H1 (cell line): Measurements from ENCODE around the gene TCAP. TPM values are rescaled to one million over a fixed set of nuclear protein-coding genes. Genes with fewer than 3 reads are reported as not detected.

ENCODE experiments used
- CTCF ChIA-PET: fragments of 300-600 bp; sonication (Branson Sonifier 250); formaldehyde crosslinking; loops from one replicate; lab custom pipeline; 2021; ENCODE audit not compliant: partially characterized antibody; lab: Charles Lee
- POLR2A ChIA-PET: fragments of 300-600 bp; sonication (Branson Sonifier 250); formaldehyde crosslinking; loops from one replicate; lab custom pipeline; 2021; ENCODE audit warnings: inconsistent platforms; ENCODE audit not compliant: partially characterized antibody; lab: Charles Lee
- DNase-seq, 2 experiments: peaks; one replicate each; pipeline versions ENCODE4 v3.0.0 to v3.0.0-alpha.2; 2010 to 2022; ENCODE audit warnings: low spot score in 2 of 2, low read depth in 1 of 2, mixed read lengths in 1 of 2
- FAIRE-seq: peaks from 2 replicates; lab custom pipeline; 2011; peaks lifted over from hg19 to GRCh38; lab: Jason Lieb, UNC
- H2AFZ ChIP-seq: 2 replicates; pipeline ENCODE4 v1.8.1; 2012; ENCODE audit warnings: low read length, inconsistent platforms
- H2AK5ac ChIP-seq: 2 replicates; pipeline ENCODE4 v1.6.1; 2013; ENCODE audit warnings: low read depth, low read length
- H2BK120ac ChIP-seq: replicated peaks from 2 replicates; pipeline ENCODE3; 2013; ENCODE audit warnings: low read depth, low read length, inconsistent platforms
- H2BK12ac ChIP-seq: 2 replicates; pipeline ENCODE4 v1.6.1; 2013; ENCODE audit warnings: low read depth, low read length
- H2BK15ac ChIP-seq: 2 replicates; pipeline ENCODE4 v1.6.1; 2013; ENCODE audit warnings: low read length
- H2BK20ac ChIP-seq: 2 replicates; pipeline ENCODE4 v1.6.1; 2013; ENCODE audit warnings: low read length
- H2BK5ac ChIP-seq: 2 replicates; pipeline ENCODE4 v1.6.1; 2013; ENCODE audit warnings: low read depth, low read length
- H3K14ac ChIP-seq: 2 replicates; pipeline ENCODE4 v1.6.1; 2013; ENCODE audit warnings: inconsistent platforms; ENCODE audit not compliant: insufficient read length
- H3K18ac ChIP-seq: 2 replicates; pipeline ENCODE4 v1.6.1; 2013; ENCODE audit warnings: low read length; ENCODE audit errors: extremely low read depth
- H3K23ac ChIP-seq: 2 replicates; pipeline ENCODE4 v1.6.1; 2013; ENCODE audit warnings: inconsistent platforms; ENCODE audit not compliant: insufficient read length
- H3K23me2 ChIP-seq: 2 replicates; pipeline ENCODE4 v1.6.1; 2013; ENCODE audit warnings: low read depth, low read length
- H3K27ac ChIP-seq: 2 replicates; pipeline ENCODE4 v1.6.1; 2011; ENCODE audit warnings: low read depth, low read length, inconsistent platforms
- H3K27me3 ChIP-seq, 4 experiments: replicated peaks in 1 of 4; 1 replicate in 1 of 4; 2 replicates in 3 of 4; pipeline versions ENCODE4 v1.6.1 to v1.8.1; 2011 to 2013; ENCODE audit warnings: low read length in 3 of 4, mild to moderate bottlenecking in 3 of 4, inconsistent platforms in 2 of 4, mixed read lengths in 2 of 4, moderate library complexity in 1 of 4; ENCODE audit not compliant: control insufficient read depth in 3 of 4, insufficient read depth in 3 of 4; ENCODE audit errors: extremely low read depth in 1 of 4
- H3K36me3 ChIP-seq, 4 experiments: 2 replicates each; pipeline versions ENCODE4 v1.6.1 to v1.8.1; 2011 to 2013; ENCODE audit warnings: mild to moderate bottlenecking in 4 of 4, low read length in 3 of 4, moderate library complexity in 2 of 4, control low read depth in 1 of 4, inconsistent platforms in 1 of 4; ENCODE audit not compliant: insufficient read depth in 4 of 4, control insufficient read depth in 2 of 4
- H3K4ac ChIP-seq: replicated peaks from 2 replicates; pipeline ENCODE3; 2013; ENCODE audit warnings: low read length, low read depth, mixed read lengths, inconsistent platforms; ENCODE audit not compliant: insufficient read length
- H3K4me1 ChIP-seq, 4 experiments: replicated peaks in 1 of 4; 1 replicate in 1 of 4; 2 replicates in 3 of 4; pipeline versions ENCODE4 v1.6.1 to v1.8.1; 2011 to 2013; ENCODE audit warnings: low read length in 3 of 4, inconsistent platforms in 2 of 4, mixed read lengths in 1 of 4; ENCODE audit not compliant: insufficient read depth in 4 of 4, control insufficient read depth in 3 of 4
- H3K4me2 ChIP-seq, 2 experiments: 2 replicates each; pipeline versions ENCODE4 v1.6.1 to v1.8.1; 2011 to 2013; ENCODE audit warnings: low read depth in 2 of 2, low read length in 2 of 2, control low read depth in 1 of 2, inconsistent platforms in 1 of 2, mild to moderate bottlenecking in 1 of 2; ENCODE audit not compliant: insufficient read depth in 1 of 2
- H3K4me3 ChIP-seq, 4 experiments: fragments of 200-600, 300-600 bp in 1 of 4; sonication (generic), shearing (Covaris generic), sonication (Bioruptor Twin) in 1 of 4; 2 replicates each; pipeline versions ENCODE4 v1.5.1 to v1.8.1; 2011 to 2016; ENCODE audit warnings: low read length in 4 of 4, low read depth in 3 of 4, control low read depth in 2 of 4, inconsistent platforms in 2 of 4, mild to moderate bottlenecking in 2 of 4, mixed read lengths in 1 of 4, moderate library complexity in 1 of 4; ENCODE audit not compliant: insufficient read depth in 2 of 4; ENCODE audit errors: extremely low read depth in 1 of 4
- H3K56ac ChIP-seq: replicated peaks from 2 replicates; pipeline ENCODE3; 2013; ENCODE audit warnings: low read depth, mild to moderate bottlenecking, mixed read lengths, low read length, inconsistent platforms; ENCODE audit not compliant: insufficient read length
- H3K79me1 ChIP-seq: 2 replicates; pipeline ENCODE4 v1.6.1; 2013; ENCODE audit warnings: low read depth, low read length, control low read depth
- H3K79me2 ChIP-seq, 2 experiments: 2 replicates each; pipeline versions ENCODE4 v1.6.1 to v1.8.1; 2012 to 2013; ENCODE audit warnings: low read length in 2 of 2, mild to moderate bottlenecking in 2 of 2, inconsistent platforms in 1 of 2; ENCODE audit not compliant: insufficient read depth in 2 of 2, control insufficient read depth in 1 of 2
- H3K9ac ChIP-seq, 4 experiments: replicated peaks in 1 of 4; 1 replicate in 1 of 4; 2 replicates in 3 of 4; pipeline versions ENCODE4 v1.6.1 to v1.8.1; 2011 to 2013; ENCODE audit warnings: low read depth in 3 of 4, low read length in 3 of 4, control low read depth in 2 of 4, mild to moderate bottlenecking in 2 of 4, moderate library complexity in 2 of 4, inconsistent platforms in 1 of 4; ENCODE audit errors: extremely low read depth in 1 of 4
- H3K9me3 ChIP-seq, 2 experiments: 2 replicates each; pipeline versions ENCODE4 v1.6.1 to v1.8.1; 2012 to 2013; ENCODE audit warnings: mild to moderate bottlenecking in 2 of 2, moderate library complexity in 2 of 2, control low read depth in 1 of 2, inconsistent platforms in 1 of 2, low read depth in 1 of 2, low read length in 1 of 2, mixed read lengths in 1 of 2; ENCODE audit not compliant: insufficient read depth in 2 of 2
- H4K20me1 ChIP-seq, 2 experiments: replicated peaks in 1 of 2; 2 replicates each; pipeline versions ENCODE3 to v1.8.1; 2011 to 2013; ENCODE audit warnings: inconsistent platforms in 2 of 2, low read length in 2 of 2, mild to moderate bottlenecking in 1 of 2; ENCODE audit not compliant: insufficient read depth in 2 of 2, control insufficient read depth in 1 of 2
- H4K5ac ChIP-seq: 2 replicates; pipeline ENCODE4 v1.6.1; 2013; ENCODE audit warnings: low read length, low read depth, mixed read lengths, inconsistent platforms; ENCODE audit not compliant: insufficient read length
- H4K8ac ChIP-seq: 2 replicates; pipeline ENCODE4 v1.8.0; 2013; ENCODE audit warnings: mild to moderate bottlenecking, moderate library complexity, low read length, inconsistent platforms; ENCODE audit not compliant: insufficient read depth; ENCODE audit errors: extremely low read depth
- H4K91ac ChIP-seq: replicated peaks from 2 replicates; pipeline ENCODE3; 2013; ENCODE audit warnings: low read length, mixed read lengths, inconsistent platforms; ENCODE audit not compliant: insufficient read length
- KDM1A ChIP-seq: fragments of 200-600, 300-600 bp; sonication (generic); IDR thresholded peaks from 2 replicates; pipeline ENCODE4 v1.7.1; 2016; ENCODE audit warnings: mild to moderate bottlenecking, low read length, borderline replicate concordance
- WGBS, 2 experiments: shearing (Covaris generic) in 1 of 2; methylation state at CpG; one replicate each; pipeline versions ENCODE4 v1.1.6 to v1.1.7; 2013 to 2015; ENCODE audit warnings: low lambda C conversion rate in 2 of 2, mixed read lengths in 2 of 2, inconsistent platforms in 1 of 2, low coverage in 1 of 2, missing lambda C conversion rate in 1 of 2; ENCODE audit not compliant: insufficient replicate concordance in 2 of 2, insufficient coverage in 1 of 2, insufficient read length in 1 of 2; ENCODE audit errors: extremely low coverage in 1 of 2, missing lambda C conversion rate in 1 of 2; 5-methylcytosine and 5-hydroxymethylcytosine counted together
- polyA plus RNA-seq, 7 experiments: library from polyadenylated mRNA; depleted of rRNA in 3 of 7; stranded (reverse) in 5 of 7; unstranded in 2 of 7; fragments of >200 nt in 5 of 7; fragments of 200-250 nt in 2 of 7; gene quantifications; 1 replicate in 5 of 7; 2 replicates in 1 of 7; 4 replicates in 1 of 7; pipeline versions ENCODE4 v1.2.1 to v1.2.3, GENCODE V29; 2011 to 2013; ENCODE audit warnings: missing spikeins in 2 of 7, mixed read lengths in 2 of 7
- total RNA-seq: library from RNA; stranded (reverse); fragmentation: NEBNext Ultra II Directional; extraction: Animal tissue kit (Norgen Biotek cat#: 25700); gene quantifications from 2 replicates; pipeline ENCODE4 v1.2.1, GENCODE V29; 2021
- TF ChIP-seq, protein P1 (sequence below): IDR thresholded peaks from 2 replicates; pipeline ENCODE4 v1.6.1; 2011; ENCODE audit warnings: low read depth, mild to moderate bottlenecking, low read length; ENCODE audit not compliant: insufficient read depth

The TCAP gene
- total and polyA plus RNA-seq, 2 of the 8 experiments (the other 6 are each of a cell fraction or from before 2014, with no cell fraction given) = 0.82 to 1.4 TPM

DNA sequence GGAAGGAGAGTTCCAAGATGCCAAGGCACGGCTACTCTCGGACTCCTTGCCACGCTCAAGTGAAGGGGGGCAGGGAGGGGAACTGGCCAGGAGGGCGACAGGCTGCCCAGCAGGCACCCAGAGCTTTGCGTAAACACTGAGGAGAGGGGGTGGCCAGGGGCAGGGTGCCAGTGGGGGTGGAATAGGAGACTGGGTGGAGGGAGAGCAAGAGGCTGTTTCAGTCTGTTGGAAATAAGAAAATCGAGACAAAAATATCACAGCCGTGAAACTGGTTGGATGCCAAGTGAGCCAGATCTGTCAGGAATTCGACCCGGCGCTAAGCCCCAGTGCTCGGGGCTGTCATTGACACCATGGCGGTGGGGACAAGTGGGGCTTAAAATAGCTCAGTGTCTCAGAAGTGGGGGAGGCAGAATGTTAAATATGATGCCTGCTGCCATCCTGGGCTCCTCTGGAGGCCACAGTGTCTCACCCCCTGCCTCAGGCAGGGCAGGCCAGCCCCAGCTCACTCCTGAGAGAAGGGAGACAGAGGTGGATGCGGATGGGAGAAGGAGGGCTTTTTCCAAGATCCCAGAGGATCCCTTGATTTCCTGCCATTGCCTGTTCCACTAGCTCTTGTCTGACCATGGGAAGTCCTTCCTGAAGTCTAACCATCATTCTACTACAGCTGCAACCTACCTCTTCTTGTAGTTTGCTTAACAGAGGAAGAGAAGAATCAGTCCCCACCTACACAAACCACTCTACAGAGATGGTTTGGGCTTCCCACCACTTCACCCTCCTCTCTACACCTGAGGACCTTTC lies 12.6 kb downstream of the TCAP start:
- H2BK120ac ChIP-seq = no peak overlapping the region
- no peaks in the 10 kb centered on the region for H3K27me3 ChIP-seq
- ChIA-PET POLR2A (interaction anchor here (1.1 to 38.1 kb wide), 7 partner anchors 2 to 52 kb away, joined by 3 to 708 read pairs (median 3); partner anchors contain the start of genes ERBB2, MIEN1, PGAP3 and PNMT), CTCF (interaction anchor here (0.8 to 52.4 kb wide), 11 partner anchors 8 to 75 kb away, joined by 3 to 1885 read pairs (median 7); partner anchors contain the start of genes ERBB2, PNMT, PPP1R1B and STARD3)
- H2BK5ac ChIP-seq = 0 out of 2 replicates have a peak overlapping the region, but pooled peaks have one; percentile 30
- no peaks in the 10 kb centered on the region for H3K79me2 ChIP-seq
- 93% methylated on average over 10 of the region's 13 CpGs; no CpG with 5 or more reads in 1 of the 2 experiments for WGBS, 2 experiments
- no peak overlapping the region for H3K23ac ChIP-seq
- no peak overlapping the region for H4K8ac ChIP-seq
- H3K4ac ChIP-seq = no peak overlapping the region
- H4K20me1 ChIP-seq = no peaks in the 10 kb centered on the region
- H3K4me3 ChIP-seq = no peak overlapping the region
- H3K23me2 ChIP-seq = no peaks in the 10 kb centered on the region
- H2BK20ac ChIP-seq = no peak overlapping the region
- no peak overlapping the region for H4K5ac ChIP-seq
- no peak overlapping the region for H2AFZ ChIP-seq
- no peak overlapping the region for H4K91ac ChIP-seq
- H3K4me2 ChIP-seq = no peak overlapping the region
- peaks cover 0 to 3% (median 1%) of the 10 kb centered on the region in 4 experiments; a peak in 4 of 8 replicates for H3K36me3 ChIP-seq
- no peaks in the 10 kb centered on the region for H3K9me3 ChIP-seq
- H3K18ac ChIP-seq = no peak overlapping the region
- H2BK15ac ChIP-seq = no peak overlapping the region
- DNase-seq (no peak), FAIRE-seq (no peak)
- no peaks in the 10 kb centered on the region for H3K79me1 ChIP-seq
- H2BK12ac ChIP-seq = no peak overlapping the region
- peaks cover 0 to 8% (median 5%) of the 10 kb centered on the region in 4 experiments; a peak in 5 of 7 replicates for H3K4me1 ChIP-seq
- no peak overlapping the region for H2AK5ac ChIP-seq
- no peak overlapping the region for H3K56ac ChIP-seq
- no peak overlapping the region for H3K27ac ChIP-seq
- 0 out of 2 replicates have a peak, but pooled peaks have one; percentile 26 for TF ChIP-seq KDM1A
- TF ChIP-seq, protein P1, sequence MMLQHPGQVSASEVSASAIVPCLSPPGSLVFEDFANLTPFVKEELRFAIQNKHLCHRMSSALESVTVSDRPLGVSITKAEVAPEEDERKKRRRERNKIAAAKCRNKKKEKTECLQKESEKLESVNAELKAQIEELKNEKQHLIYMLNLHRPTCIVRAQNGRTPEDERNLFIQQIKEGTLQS = no peak
- H3K14ac ChIP-seq = no peak overlapping the region
- H3K9ac ChIP-seq = no peak overlapping the region
